Heart right ventricle (tissue), 16 donors: Measurements from ENCODE around the gene INCENP. TPM values are rescaled to one million over a fixed set of nuclear protein-coding genes. Genes with fewer than 3 reads are reported as not detected.

Experiments
- ATAC-seq, 8 donors: fragments of 200-7000 bp; cut with Tn5 transposase; one replicate each; pipeline ENCODE4 v1.9.1; 2020; ENCODE audit warnings: mild to moderate bottlenecking in 8 of 8, moderate library complexity in 8 of 8, moderate number of reproducible peaks in 1 of 8
- DNase-seq, 2 donors: peaks; one replicate each; pipeline ENCODE4 v3.0.0-alpha.2; 2020
- H3K27ac ChIP-seq, 10 donors: fragments of 200-600 bp; sonication (generic) in 2 of 10; one replicate each; pipeline versions ENCODE4 v1.5.0 to v1.8.0; 2020 to 2022; ENCODE audit warnings: mild to moderate bottlenecking in 3 of 10
- H3K27me3 ChIP-seq, 7 donors: fragments of 200-600 bp; one replicate each; pipeline ENCODE4 v1.8.0; 2021 to 2022; ENCODE audit warnings: mild to moderate bottlenecking in 2 of 7
- H3K36me3 ChIP-seq, 9 donors: fragments of 200-600 bp; sonication (generic) in 1 of 9; one replicate each; pipeline versions ENCODE4 v1.5.0 to v1.8.0; 2020 to 2022; ENCODE audit warnings: mild to moderate bottlenecking in 2 of 9
- H3K4me1 ChIP-seq, 9 donors: fragments of 200-600 bp; sonication (generic) in 1 of 9; one replicate each; pipeline versions ENCODE4 v1.5.0 to v1.8.0; 2020 to 2022; ENCODE audit warnings: mild to moderate bottlenecking in 4 of 9
- H3K4me3 ChIP-seq, 10 donors: fragments of 200-600 bp; sonication (generic) in 2 of 10; one replicate each; pipeline versions ENCODE4 v1.5.0 to v1.8.0; 2020 to 2022; ENCODE audit warnings: mild to moderate bottlenecking in 7 of 10, moderate library complexity in 2 of 10
- H3K9me3 ChIP-seq, 11 donors: fragments of 200-600 bp in 10 of 11; sonication (generic) in 2 of 11; one replicate each; pipeline versions ENCODE4 v1.5.0 to v1.8.0; 2013 to 2022; ENCODE audit warnings: mild to moderate bottlenecking in 2 of 11, control low read depth in 1 of 11, moderate library complexity in 1 of 11
- WGBS, 2 donors: extraction: QIAGEN DNeasy Blood & Tissue Kit; methylation state at CpG; one replicate each; pipeline ENCODE4 v1.1.7; 2013; ENCODE audit warnings: inconsistent platforms in 1 of 2; 5-methylcytosine and 5-hydroxymethylcytosine counted together
- intact Hi-C, 10 donors: fragments of 100-400 bp; cut with DNase I; formaldehyde crosslinking; loops; one replicate each; pipeline versions ENCODE4 v1.11.1 to v1.14.2; 2022
- polyA plus RNA-seq, 2 donors: library from polyadenylated mRNA; stranded (reverse); fragments of 200-250 nt; gene quantifications; one replicate each; pipeline ENCODE4 v1.2.3, GENCODE V29; 2013
- total RNA-seq, 10 donors: library from RNA; stranded (reverse); fragmentation: NEBNext Ultra II Directional in 3 of 10; extraction: Animal tissue kit (Norgen Biotek cat#: 25700) in 3 of 10; gene quantifications; one replicate each; pipeline versions ENCODE4 v1.2.1 to v1.2.4, GENCODE V29; 2021 to 2023
- TF ChIP-seq, protein P1 (sequence below), 9 donors: fragments of 200-600 bp; sonication (generic) in 2 of 9; IDR thresholded peaks; one replicate each; pipeline versions ENCODE4 v1.5.0 to v1.8.0; 2021 to 2022; ENCODE audit warnings: antibody characterized with exemption in 9 of 9, mild to moderate bottlenecking in 5 of 9, moderate library complexity in 1 of 9
- donor health status: Arrhythmogenic right ventricular cardiomyopathy.
- donor health status: ischemic (EF 13 %, LVEDD 7.1; RV severe dilation, severe dysfunction).
- donor health status: healthy with polysubstance abuse.
- donor health status: DM: no; HTN: yes; CAD: no.
- donor health status: DM: no; HTN: no; CAD: no.
- donor health status: ischemic (EF 25% LVEDD 6.9; RV normal size, moderate dysfunction).
- donor health status: ischemic (EF 25% LVEDD 5.7; RV mildly dilated, moderate dysfunction).
- donor health status: healthy.
- donor health status: DM: yes; HTN: yes; CAD: no.
- donor health status: Ischemic cardiomyopathy.
- donor health status: ischemic (EF 35%, LVEDD 5.7; RV mildly dilated, moderate dysfunction).
- donor health status: nonischemic (EF 11% LVEDD 7.7; RV severe dilation, severe dysfunction).
- donor health status: DM: yes; HTN: yes; CAD: no.
- donor health status: PGD.
- donor health status: ischemic (EF 29% LVEDD 5.4; RV normal size, mild dysfunction).
- donor health status: nonischemic (EF 23%, LVEDD 6.1; RV moderate dilation, normal function).

INCENP gene
- total and polyA plus RNA-seq, 12 donors, result 2.1 to 20.0 (median 12.3) TPM

DNA sequence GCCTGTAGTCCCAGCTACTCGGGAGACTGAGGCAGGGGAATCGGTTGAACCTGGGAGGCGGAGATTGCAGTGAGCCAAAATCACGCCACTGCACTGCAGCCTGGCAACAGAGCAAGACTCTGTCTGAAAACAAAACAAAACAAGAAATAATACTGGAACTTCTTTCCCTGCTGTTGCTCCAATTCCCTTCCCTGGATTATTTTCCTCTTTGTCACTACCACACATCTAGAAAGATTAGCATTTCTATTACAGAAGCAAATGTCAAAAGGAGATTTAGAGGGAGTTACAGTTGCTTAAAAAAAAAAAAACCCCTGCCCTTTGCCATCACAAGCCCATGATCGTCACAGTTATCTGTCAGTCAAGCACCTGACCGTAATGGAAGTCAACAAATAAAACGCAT, 48.5 kb downstream of the INCENP start:
- ATAC-seq (no peak), DNase-seq (no peak)
- Histone ChIP-seq H3K9me3 (peaks cover 0 to 6% (median 0%) of the 10 kb centered on the region in 11 donors), H3K4me3 (no peak overlapping the region), H3K27ac (peak overlapping the region in 1 of 10 donors; percentile 42), H3K27me3 (peaks cover 0 to 42% (median 18%) of the 10 kb centered on the region in 7 donors), H3K4me1 (peaks cover 0 to 26% (median 7%) of the 10 kb centered on the region in 9 donors), H3K36me3 (no peaks in the 10 kb centered on the region)
- TF ChIP-seq, protein P1, sequence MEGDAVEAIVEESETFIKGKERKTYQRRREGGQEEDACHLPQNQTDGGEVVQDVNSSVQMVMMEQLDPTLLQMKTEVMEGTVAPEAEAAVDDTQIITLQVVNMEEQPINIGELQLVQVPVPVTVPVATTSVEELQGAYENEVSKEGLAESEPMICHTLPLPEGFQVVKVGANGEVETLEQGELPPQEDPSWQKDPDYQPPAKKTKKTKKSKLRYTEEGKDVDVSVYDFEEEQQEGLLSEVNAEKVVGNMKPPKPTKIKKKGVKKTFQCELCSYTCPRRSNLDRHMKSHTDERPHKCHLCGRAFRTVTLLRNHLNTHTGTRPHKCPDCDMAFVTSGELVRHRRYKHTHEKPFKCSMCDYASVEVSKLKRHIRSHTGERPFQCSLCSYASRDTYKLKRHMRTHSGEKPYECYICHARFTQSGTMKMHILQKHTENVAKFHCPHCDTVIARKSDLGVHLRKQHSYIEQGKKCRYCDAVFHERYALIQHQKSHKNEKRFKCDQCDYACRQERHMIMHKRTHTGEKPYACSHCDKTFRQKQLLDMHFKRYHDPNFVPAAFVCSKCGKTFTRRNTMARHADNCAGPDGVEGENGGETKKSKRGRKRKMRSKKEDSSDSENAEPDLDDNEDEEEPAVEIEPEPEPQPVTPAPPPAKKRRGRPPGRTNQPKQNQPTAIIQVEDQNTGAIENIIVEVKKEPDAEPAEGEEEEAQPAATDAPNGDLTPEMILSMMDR (IDR thresholded peaks at IDR 0.05), result no peak
- intact Hi-C loops, result loop anchor here in 8 of 10 donors (5.0 to 10.0 kb wide), 4 partner anchors 140 to 210 kb away; no protein-coding TSS in a partner anchor
- 58 to 61% methylated on average over 7 of the region's 7 CpGs for WGBS, 2 donors

DNA sequence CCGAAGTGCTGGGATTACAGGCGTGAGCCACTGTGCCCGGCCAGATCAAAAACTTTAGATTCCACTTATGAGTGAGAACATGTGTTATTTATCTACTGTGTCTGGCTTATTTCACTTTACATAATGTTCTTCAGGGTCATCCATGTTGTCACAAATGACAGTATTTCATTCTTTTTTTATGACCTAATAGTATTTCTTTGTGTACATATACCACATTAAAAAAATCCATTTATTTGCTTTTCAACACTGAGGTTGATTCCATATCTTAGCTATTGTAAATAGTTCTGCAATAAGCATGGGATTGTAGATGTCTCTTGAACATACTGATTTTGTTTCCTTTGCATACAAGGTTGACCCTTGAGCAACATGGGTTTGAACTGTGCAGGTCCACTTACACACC, 53.0 kb downstream of the INCENP start:
- Histone ChIP-seq H3K4me1 (peaks cover 0 to 4% (median 0%) of the 10 kb centered on the region in 9 donors), H3K9me3 (peaks cover 0 to 4% (median 0%) of the 10 kb centered on the region in 11 donors), H3K27ac (no peak overlapping the region), H3K36me3 (no peaks in the 10 kb centered on the region), H3K27me3 (peaks cover 0 to 42% (median 12%) of the 10 kb centered on the region in 7 donors), H3K4me3 (no peak overlapping the region)
- DNase-seq (no peak), ATAC-seq (no peak)
- 77 to 86% methylated on average over 3 of the region's 3 CpGs for WGBS, 2 donors
- intact Hi-C loops, result loop anchor here in 2 of 10 donors (10.0 kb wide), 1 partner anchor 198 kb away; no protein-coding TSS in a partner anchor
- TF ChIP-seq, protein P1 (IDR thresholded peaks at IDR 0.05), result no peak

DNA sequence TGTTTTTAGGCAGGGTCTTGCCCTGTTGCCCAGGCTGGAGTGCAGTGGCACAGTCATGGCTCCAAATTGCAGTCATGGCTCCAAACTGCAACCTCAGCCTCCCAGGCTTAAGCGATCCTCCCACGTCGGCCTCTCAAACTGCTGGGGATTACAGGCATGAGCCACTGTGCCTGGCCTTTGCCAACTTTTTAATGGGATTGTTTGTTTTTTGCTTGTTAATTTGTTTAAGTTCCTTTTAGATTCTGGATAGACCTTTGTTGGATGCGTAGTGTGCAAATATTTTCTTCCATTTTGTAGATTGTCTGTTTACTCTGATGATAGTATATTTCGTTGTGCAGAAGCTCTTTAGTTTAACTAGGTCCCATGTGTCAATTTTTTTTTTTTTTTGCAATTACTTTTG, 56.2 kb downstream of the INCENP start:
- Histone ChIP-seq H3K9me3 (peaks cover 0 to 14% (median 0%) of the 10 kb centered on the region in 11 donors), H3K27ac (no peak overlapping the region), H3K27me3 (peaks cover 0 to 26% (median 7%) of the 10 kb centered on the region in 7 donors), H3K36me3 (no peaks in the 10 kb centered on the region), H3K4me1 (no peaks in the 10 kb centered on the region), H3K4me3 (no peak overlapping the region)
- TF ChIP-seq, protein P1 (IDR thresholded peaks at IDR 0.05), result no peak
- 87 to 92% methylated on average over 5 of the region's 5 CpGs for WGBS, 2 donors
- no peak for DNase-seq
- intact Hi-C loops, result loop anchor here in 2 of 10 donors (10.0 kb wide), 1 partner anchor 195 kb away; no protein-coding TSS in a partner anchor
- no peak for ATAC-seq

DNA sequence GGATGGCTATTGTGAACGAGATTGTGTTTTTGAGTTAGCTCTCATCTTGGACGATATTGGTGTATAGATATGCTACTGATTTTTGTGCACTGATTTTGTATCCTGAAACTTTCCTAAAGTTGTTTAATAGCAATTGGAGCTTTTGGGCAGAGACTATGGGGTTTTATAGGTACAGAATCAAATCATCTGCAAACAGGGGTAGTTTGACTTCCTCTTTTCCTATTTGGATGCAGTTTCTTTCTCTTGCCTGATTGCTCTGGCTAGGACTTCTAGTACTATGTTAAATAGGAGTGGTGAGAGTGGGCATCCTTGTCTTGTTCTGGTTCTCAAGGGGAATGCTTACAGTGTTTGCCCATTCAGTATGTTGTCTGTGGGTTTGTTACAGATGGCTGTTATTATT, 57.3 kb downstream of the INCENP start:
- Histone ChIP-seq H3K4me1 (no peaks in the 10 kb centered on the region), H3K4me3 (no peak overlapping the region), H3K27me3 (peaks cover 0 to 22% (median 0%) of the 10 kb centered on the region in 7 donors), H3K9me3 (peaks cover 0 to 14% (median 0%) of the 10 kb centered on the region in 11 donors), H3K27ac (no peak overlapping the region), H3K36me3 (no peaks in the 10 kb centered on the region)
- intact Hi-C loops, result no loop called here
- no peak for ATAC-seq
- 63 to 86% methylated on average over 2 of the region's 2 CpGs for WGBS, 2 donors
- TF ChIP-seq, protein P1 (IDR thresholded peaks at IDR 0.05), result no peak
- no peak for DNase-seq
